ENCODE measurements around the gene MGAT5B.
"Not testable (repeated sequence)": the region's sequence is repeated elsewhere in the genome, so short reads cannot be mapped to it uniquely, and the experiment has no call there.

MGAT5B gene

GRCh38 chr17:76949913-76950695 is 81.9 kb downstream of the MGAT5B start:
- no peak for DNase-seq (ENCODE audit: low read depth in 2 of 2)

- no peak for DNase-seq (ENCODE audit: low read depth in 2 of 2)
These were observed 83.2 kb downstream of the MGAT5B start for GRCh38 chr17:76951375-76951905.

GRCh38 chr17:76952402-76952801 is 84.2 kb downstream of the MGAT5B start:
- no peak for DNase-seq (ENCODE audit: low read depth in 2 of 2)

GRCh38 chr17:76953066-76953465 is 84.9 kb downstream of the MGAT5B start:
- DNase-seq (ENCODE audit: low read depth in 2 of 2), result no peak

- no peak for DNase-seq (ENCODE audit: low read depth in 2 of 2)
These were observed 85.7 kb downstream of the MGAT5B start for GRCh38 chr17:76953946-76954345.

GRCh38 chr17:76955191-76955590 is 87.0 kb downstream of the MGAT5B start:
- DNase-seq (ENCODE audit: low read depth in 2 of 2), result no peak

- DNase-seq (ENCODE audit: low read depth in 2 of 2), result no peak
These were observed 88.8 kb downstream of the MGAT5B start for GRCh38 chr17:76956846-76957540.

GRCh38 chr17:76957678-76958464 is 89.7 kb downstream of the MGAT5B start:
- DNase-seq (ENCODE audit: low read depth in 2 of 2), result no peak

- DNase-seq (ENCODE audit: low read depth in 2 of 2), result no peak
These were observed 90.8 kb downstream of the MGAT5B start for GRCh38 chr17:76958974-76959373.

GRCh38 chr17:76961869-76962268 is 93.7 kb downstream of the MGAT5B start:
- DNase-seq (ENCODE audit: low read depth in 2 of 2), result no peak

GRCh38 chr17:76962858-76963257 is 94.7 kb downstream of the MGAT5B start:
- DNase-seq (ENCODE audit: low read depth in 2 of 2), result no peak

- no peak for DNase-seq (ENCODE audit: low read depth in 2 of 2)
These were observed 97.8 kb downstream of the MGAT5B start for GRCh38 chr17:76966016-76966415.

GRCh38 chr17:76966486-76967181 is 98.4 kb downstream of the MGAT5B start:
- DNase-seq (ENCODE audit: low read depth in 2 of 2), result no peak

GRCh38 chr17:76967762-76968161 is 99.6 kb downstream of the MGAT5B start:
- no peak for DNase-seq (ENCODE audit: low read depth in 2 of 2)

- no peak for DNase-seq (ENCODE audit: low read depth in 2 of 2)
These were observed 100.7 kb downstream of the MGAT5B start for GRCh38 chr17:76968707-76969597.

GRCh38 chr17:76969598-76970172 is 101.5 kb downstream of the MGAT5B start:
- DNase-seq (ENCODE audit: low read depth in 2 of 2), result no peak

- DNase-seq (ENCODE audit: low read depth in 2 of 2), result not testable (repeated sequence)
These were observed 102.0 kb downstream of the MGAT5B start for GRCh38 chr17:76970228-76970627.

GRCh38 chr17:76972046-76972641 is 103.9 kb downstream of the MGAT5B start:
- DNase-seq (ENCODE audit: low read depth in 2 of 2), result no peak

- no peak for DNase-seq (ENCODE audit: low read depth in 2 of 2)
These were observed 104.8 kb downstream of the MGAT5B start for GRCh38 chr17:76973040-76973439.

GRCh38 chr17:76974721-76975120 is 106.5 kb downstream of the MGAT5B start:
- DNase-seq (ENCODE audit: low read depth in 2 of 2), result no peak
